ENCODE data around the gene MS4A4E.
"Not testable (repeated sequence)": the region's sequence is repeated elsewhere in the genome, so short reads cannot be mapped to it uniquely, and the experiment has no call there.

The MS4A4E gene

GRCh38 chr11:60170566-60170965 is 72.4 kb downstream of the MS4A4E start:
- DNase-seq (ENCODE audit: low spot score) = no peak

- DNase-seq (ENCODE audit: low spot score) = peak; percentile 2
Observed at GRCh38 chr11:60169264-60169915, 73.5 kb downstream of the MS4A4E start.

GRCh38 chr11:60168306-60168705 is 74.6 kb downstream of the MS4A4E start:
- no peak for DNase-seq (ENCODE audit: low spot score)

- DNase-seq (ENCODE audit: low spot score) = no peak
Observed at GRCh38 chr11:60165951-60166350, 77.0 kb downstream of the MS4A4E start.

- DNase-seq (ENCODE audit: low spot score) = no peak
Observed at GRCh38 chr11:60165538-60165937, 77.4 kb downstream of the MS4A4E start.

- no peak for DNase-seq (ENCODE audit: low spot score)
Observed at GRCh38 chr11:60164550-60165075, 78.3 kb downstream of the MS4A4E start.

- DNase-seq (ENCODE audit: low spot score) = no peak
Observed at GRCh38 chr11:60161766-60162165, 81.2 kb downstream of the MS4A4E start.

GRCh38 chr11:60161107-60161506 is 81.8 kb downstream of the MS4A4E start:
- DNase-seq (ENCODE audit: low spot score) = no peak

GRCh38 chr11:60159868-60160267 is 83.1 kb downstream of the MS4A4E start:
- DNase-seq (ENCODE audit: low spot score) = no peak

GRCh38 chr11:60159284-60159683 is 83.7 kb downstream of the MS4A4E start:
- no peak for DNase-seq (ENCODE audit: low spot score)

- DNase-seq (ENCODE audit: low spot score) = no peak
Observed at GRCh38 chr11:60158636-60159035, 84.3 kb downstream of the MS4A4E start.

GRCh38 chr11:60155931-60156330 is 87.0 kb downstream of the MS4A4E start:
- DNase-seq (ENCODE audit: low spot score) = no peak

GRCh38 chr11:60152727-60153126 is 90.2 kb downstream of the MS4A4E start:
- DNase-seq (ENCODE audit: low spot score) = not testable (repeated sequence)

GRCh38 chr11:60150279-60150678 is 92.7 kb downstream of the MS4A4E start:
- no peak for DNase-seq (ENCODE audit: low spot score)

Measured in hepatic stellate cell (primary cell).